Measurements from ENCODE around the gene SHISA7. TPM values are rescaled to one million over a fixed set of nuclear protein-coding genes. Genes with fewer than 3 reads are reported as not detected.
A peak's percentile ranks its signal among the peaks of the same experiment; 100 is the strongest.

Gene SHISA7
- total RNA-seq, 2 donors from 2014 or later: not detected

DNA sequence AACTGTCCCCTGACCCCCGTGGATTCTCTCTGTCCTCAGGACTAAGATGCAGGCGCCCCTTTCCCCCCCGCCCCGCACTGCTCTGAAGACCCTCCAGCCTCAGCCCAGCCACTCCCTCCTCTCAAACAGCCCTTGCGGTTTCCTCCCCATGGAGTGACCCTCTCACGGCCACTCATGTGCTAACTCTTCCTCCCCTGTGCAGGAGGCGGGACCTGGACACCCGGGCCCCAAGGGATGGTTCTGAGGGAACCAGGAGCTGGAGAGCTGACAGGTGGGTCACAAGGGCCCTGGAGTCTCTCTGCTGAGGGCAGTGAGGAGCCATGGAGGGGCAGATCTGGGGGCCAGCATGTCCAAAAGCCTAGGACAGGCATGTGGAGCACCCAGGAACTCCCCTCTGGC, 16.4 kb upstream of the SHISA7 start:
- H3K36me3 ChIP-seq: no peaks in the 10 kb centered on the region
- H3K9me3 ChIP-seq: no peaks in the 10 kb centered on the region
- TF ChIP-seq, protein P1, sequence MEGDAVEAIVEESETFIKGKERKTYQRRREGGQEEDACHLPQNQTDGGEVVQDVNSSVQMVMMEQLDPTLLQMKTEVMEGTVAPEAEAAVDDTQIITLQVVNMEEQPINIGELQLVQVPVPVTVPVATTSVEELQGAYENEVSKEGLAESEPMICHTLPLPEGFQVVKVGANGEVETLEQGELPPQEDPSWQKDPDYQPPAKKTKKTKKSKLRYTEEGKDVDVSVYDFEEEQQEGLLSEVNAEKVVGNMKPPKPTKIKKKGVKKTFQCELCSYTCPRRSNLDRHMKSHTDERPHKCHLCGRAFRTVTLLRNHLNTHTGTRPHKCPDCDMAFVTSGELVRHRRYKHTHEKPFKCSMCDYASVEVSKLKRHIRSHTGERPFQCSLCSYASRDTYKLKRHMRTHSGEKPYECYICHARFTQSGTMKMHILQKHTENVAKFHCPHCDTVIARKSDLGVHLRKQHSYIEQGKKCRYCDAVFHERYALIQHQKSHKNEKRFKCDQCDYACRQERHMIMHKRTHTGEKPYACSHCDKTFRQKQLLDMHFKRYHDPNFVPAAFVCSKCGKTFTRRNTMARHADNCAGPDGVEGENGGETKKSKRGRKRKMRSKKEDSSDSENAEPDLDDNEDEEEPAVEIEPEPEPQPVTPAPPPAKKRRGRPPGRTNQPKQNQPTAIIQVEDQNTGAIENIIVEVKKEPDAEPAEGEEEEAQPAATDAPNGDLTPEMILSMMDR (IDR thresholded peaks at IDR 0.05): no peak
- no peak overlapping the region for H3K4me3 ChIP-seq
- no peak for DNase-seq
- no peak overlapping the region for H3K27ac ChIP-seq
- no peaks in the 10 kb centered on the region for H3K27me3 ChIP-seq
- no peaks in the 10 kb centered on the region for H3K4me1 ChIP-seq
- intact Hi-C loops (cut with DNase I): no loop called here
- H3K9ac ChIP-seq (ENCODE audit: low read depth in 2 of 2, low read length in 2 of 2): no peak overlapping the region

DNA sequence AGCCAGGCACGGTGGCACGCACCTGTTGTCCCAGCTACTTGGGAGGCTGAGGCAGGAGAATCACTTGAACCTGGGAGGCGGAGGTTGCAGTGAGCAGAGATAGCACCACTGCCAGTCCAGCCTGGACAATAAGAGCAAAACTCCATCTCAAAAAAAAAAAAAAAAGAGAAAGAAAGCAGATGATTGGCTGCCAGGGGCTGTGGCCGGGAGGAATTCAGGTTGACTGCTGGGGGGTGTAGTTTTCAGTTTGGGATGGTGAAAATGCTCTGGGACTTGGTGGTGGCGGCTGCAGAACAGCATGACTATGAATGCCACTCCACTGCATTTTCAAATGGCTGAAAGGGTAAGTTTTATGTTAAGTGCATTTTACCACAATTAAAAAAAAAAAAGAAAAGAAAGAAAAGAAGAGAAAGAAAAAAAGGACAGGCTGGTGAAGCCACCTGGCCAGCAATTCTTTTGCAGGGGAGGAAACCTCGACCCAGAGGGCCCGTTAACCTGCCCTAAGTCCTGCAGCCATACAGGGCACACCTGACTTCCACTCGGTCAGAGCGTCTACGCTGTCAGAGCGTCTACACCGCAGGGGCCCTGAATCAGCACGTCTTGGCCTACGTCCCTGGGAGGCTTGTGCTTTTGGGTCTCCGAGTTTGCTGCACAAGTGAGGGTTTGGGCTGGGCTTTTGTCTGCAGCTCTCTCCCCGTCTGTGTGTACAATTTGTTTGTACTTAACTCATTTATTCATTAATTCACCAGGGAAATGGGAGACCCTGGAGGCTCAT, 14.8 kb upstream of the SHISA7 start:
- Histone ChIP-seq H3K9ac (ENCODE audit: low read depth in 2 of 2, low read length in 2 of 2) (no peak overlapping the region), H3K4me3 (no peak overlapping the region), H3K27ac (no peak overlapping the region), H3K27me3 (no peaks in the 10 kb centered on the region), H3K9me3 (no peaks in the 10 kb centered on the region), H3K36me3 (no peaks in the 10 kb centered on the region), H3K4me1 (no peaks in the 10 kb centered on the region)
- no peak for DNase-seq
- intact Hi-C loops (cut with DNase I): no loop called here
- TF ChIP-seq, protein P1 (IDR thresholded peaks at IDR 0.05): no peak

DNA sequence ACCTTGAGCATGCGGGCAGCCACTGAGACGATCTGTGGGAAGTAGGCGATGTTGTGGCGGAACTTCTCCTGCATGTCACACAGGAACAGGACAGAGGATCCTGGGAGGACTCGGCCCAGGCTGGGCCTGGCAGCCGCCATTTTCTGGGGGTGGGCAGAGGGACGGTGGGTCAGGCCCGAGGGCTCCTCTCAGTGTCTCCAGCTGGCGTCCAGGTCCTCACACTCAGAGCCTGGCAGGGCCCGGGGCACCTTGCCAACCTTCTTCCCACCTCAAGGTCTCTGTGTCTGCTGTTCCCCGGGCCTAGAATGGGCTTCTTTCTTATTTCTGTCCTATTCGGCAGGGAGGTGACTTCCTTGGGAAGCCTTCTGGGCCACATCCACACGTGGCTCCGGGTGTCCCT, 13.2 kb upstream of the SHISA7 start:
- no peaks in the 10 kb centered on the region for H3K4me1 ChIP-seq
- no peak for DNase-seq

DNA sequence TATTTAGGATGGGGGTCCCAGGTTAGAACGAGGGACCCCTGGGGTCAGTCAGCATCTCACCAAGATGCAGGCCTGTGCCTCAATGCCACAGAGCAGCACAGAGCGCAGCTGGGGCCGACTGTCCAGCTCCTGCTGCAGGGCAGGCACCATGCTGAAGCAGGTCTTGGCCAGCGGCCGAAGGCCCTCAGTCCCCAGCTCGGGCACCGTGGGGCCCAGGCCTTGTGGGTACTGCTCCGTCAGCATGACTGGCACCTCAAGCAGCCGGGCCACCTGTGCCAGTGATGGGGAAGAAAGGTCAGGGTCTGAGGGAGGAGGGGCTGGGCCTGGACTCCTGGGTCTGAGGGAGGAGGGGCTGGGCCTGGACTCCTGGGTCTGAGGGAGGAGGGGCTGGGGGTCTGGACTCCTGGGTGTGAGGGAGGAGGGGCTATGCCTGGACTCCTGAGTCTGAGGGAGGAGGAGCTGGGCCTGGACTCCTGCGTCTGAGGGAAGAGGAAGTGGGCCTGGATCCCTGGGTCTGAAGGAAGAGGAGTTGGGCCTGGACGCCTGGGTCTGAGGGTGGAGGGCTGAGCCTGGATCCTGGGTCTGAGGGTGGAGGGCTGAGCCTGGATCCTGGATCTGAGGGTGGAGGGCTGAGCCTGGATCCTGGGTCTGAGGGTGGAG, 12.6 kb upstream of the SHISA7 start:
- no peak for DNase-seq
- no peaks in the 10 kb centered on the region for H3K4me1 ChIP-seq
- H3K27me3 ChIP-seq: peaks cover 14% of the 10 kb centered on the region
- H3K27ac ChIP-seq: no peak overlapping the region
- H3K9ac ChIP-seq (ENCODE audit: low read depth in 2 of 2, low read length in 2 of 2): no peak overlapping the region
- no peaks in the 10 kb centered on the region for H3K36me3 ChIP-seq
- no peaks in the 10 kb centered on the region for H3K9me3 ChIP-seq
- intact Hi-C loops (cut with DNase I): no loop called here
- H3K4me3 ChIP-seq: no peak overlapping the region
- TF ChIP-seq, protein P1 (IDR thresholded peaks at IDR 0.05): no peak

More for the DNA sequence above, 13.2 kb upstream of the SHISA7 start:
- TF ChIP-seq, protein P1 (IDR thresholded peaks at IDR 0.05): no peak
- Histone ChIP-seq H3K4me3 (no peak overlapping the region), H3K27me3 (peaks cover 11% of the 10 kb centered on the region), H3K27ac (no peak overlapping the region), H3K9ac (ENCODE audit: low read depth in 2 of 2, low read length in 2 of 2) (no peak overlapping the region), H3K36me3 (no peaks in the 10 kb centered on the region), H3K9me3 (no peaks in the 10 kb centered on the region)
- intact Hi-C loops (cut with DNase I): no loop called here

DNA sequence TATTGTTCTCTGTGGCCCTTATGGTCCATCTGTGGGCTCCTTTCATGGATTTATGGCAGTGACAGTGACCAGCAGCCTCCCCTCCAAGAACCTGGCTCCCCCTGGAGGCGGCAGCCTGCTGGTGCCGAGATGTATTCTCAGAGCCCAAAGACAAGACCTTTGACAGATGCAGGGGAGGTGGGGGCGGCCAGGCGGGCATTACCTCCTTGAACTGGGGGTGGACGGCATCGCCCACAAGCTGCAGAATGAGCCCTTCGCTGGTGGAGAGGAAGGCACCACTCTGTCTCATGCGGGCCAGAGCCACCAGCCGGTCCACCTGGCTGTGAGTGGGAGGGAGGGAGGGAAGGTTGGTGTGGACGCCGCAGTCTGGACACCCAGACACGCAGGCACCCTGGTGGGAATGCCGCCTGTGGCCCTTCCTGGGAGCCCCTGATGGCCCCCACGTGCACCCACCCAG, 11.7 kb upstream of the SHISA7 start:
- H3K27ac ChIP-seq: no peak overlapping the region
- no peaks in the 10 kb centered on the region for H3K4me1 ChIP-seq
- no peak for DNase-seq
- TF ChIP-seq, protein P1 (IDR thresholded peaks at IDR 0.05): peak; percentile 37
- no peak overlapping the region for H3K9ac ChIP-seq (ENCODE audit: low read depth in 2 of 2, low read length in 2 of 2)
- H3K36me3 ChIP-seq: no peaks in the 10 kb centered on the region
- intact Hi-C loops (cut with DNase I): no loop called here
- peaks cover 14% of the 10 kb centered on the region for H3K27me3 ChIP-seq
- H3K9me3 ChIP-seq: no peaks in the 10 kb centered on the region
- no peak overlapping the region for H3K4me3 ChIP-seq
